Activated B cell treated with CpG ODN at 0.5 μM for 24 hours (primary cell): ENCODE results near the gene TRHDE. TPM values are rescaled to one million over a fixed set of nuclear protein-coding genes. Genes with fewer than 3 reads are reported as not detected.

Experiments
- ATAC-seq: fragments of 200-7000 bp; cut with Tn5 transposase; one replicate; pipeline ENCODE4 v1.10.0; 2021; ENCODE audit warnings: low read depth, mild to moderate bottlenecking, moderate library complexity
- CTCF ChIA-PET: fragments of 350-600 bp; sonication (Branson Sonifier 250); formaldehyde crosslinking; loops from one replicate; lab custom pipeline; 2021; ENCODE audit warnings: antibody characterized with exemption; lab: Charles Lee
- POLR2A ChIA-PET: fragments of 350-600 bp; sonication (Branson Sonifier 250); formaldehyde crosslinking; loops from one replicate; lab custom pipeline; 2021; ENCODE audit warnings: antibody characterized with exemption; lab: Charles Lee
- DNase-seq: peaks from one replicate; pipeline ENCODE4 v3.0.0; 2022
- H3K27ac Mint-ChIP-seq: one replicate; pipeline ENCODE4 v1.8.0; 2020; ENCODE audit warnings: mixed read lengths
- H3K27me3 Mint-ChIP-seq: one replicate; pipeline ENCODE4 v1.8.0; 2021; ENCODE audit warnings: mixed read lengths
- H3K36me3 Mint-ChIP-seq: one replicate; pipeline ENCODE4 v1.8.0; 2021; ENCODE audit warnings: low read depth, mixed read lengths
- H3K4me1 Mint-ChIP-seq: one replicate; pipeline ENCODE4 v1.8.0; 2021; ENCODE audit warnings: mixed read lengths
- H3K4me3 Mint-ChIP-seq: one replicate; pipeline ENCODE4 v1.8.0; 2020; ENCODE audit warnings: mild to moderate bottlenecking, mixed read lengths
- H3K9me3 Mint-ChIP-seq: one replicate; pipeline ENCODE4 v1.8.0; 2020; ENCODE audit warnings: mixed read lengths
- CTCF ChIP-seq: fragments of 200-600 bp; IDR thresholded peaks from one replicate; pipeline ENCODE4 v1.8.0; 2022; ENCODE audit warnings: antibody characterized with exemption, mild to moderate bottlenecking
- intact Hi-C: fragments of 100-400 bp; cut with micrococcal nuclease; formaldehyde crosslinking; loops from one replicate; pipeline ENCODE4 v1.15.1; 2024
- total RNA-seq: library from RNA; stranded (reverse); gene quantifications from 2 replicates; pipeline ENCODE4 v1.2.3, GENCODE V29; 2022

Gene TRHDE
- total RNA-seq, 1 donor from 2014 or later: not detected

GRCh38 chr12:72297666-72298065 is 25.5 kb downstream of the TRHDE start:
- H3K9me3 Mint-ChIP-seq: no peaks in the 10 kb centered on the region
- H3K27me3 Mint-ChIP-seq: no peaks in the 10 kb centered on the region
- intact Hi-C loops: no loop called here
- POLR2A ChIA-PET: no interaction called here
- no peak overlapping the region for H3K27ac Mint-ChIP-seq
- CTCF ChIA-PET: no interaction called here
- no peak for TF ChIP-seq CTCF
- no peaks in the 10 kb centered on the region for H3K36me3 Mint-ChIP-seq
- H3K4me1 Mint-ChIP-seq: no peaks in the 10 kb centered on the region
- H3K4me3 Mint-ChIP-seq: no peak overlapping the region
- DNase-seq: no peak
- ATAC-seq: no peak

DNA sequence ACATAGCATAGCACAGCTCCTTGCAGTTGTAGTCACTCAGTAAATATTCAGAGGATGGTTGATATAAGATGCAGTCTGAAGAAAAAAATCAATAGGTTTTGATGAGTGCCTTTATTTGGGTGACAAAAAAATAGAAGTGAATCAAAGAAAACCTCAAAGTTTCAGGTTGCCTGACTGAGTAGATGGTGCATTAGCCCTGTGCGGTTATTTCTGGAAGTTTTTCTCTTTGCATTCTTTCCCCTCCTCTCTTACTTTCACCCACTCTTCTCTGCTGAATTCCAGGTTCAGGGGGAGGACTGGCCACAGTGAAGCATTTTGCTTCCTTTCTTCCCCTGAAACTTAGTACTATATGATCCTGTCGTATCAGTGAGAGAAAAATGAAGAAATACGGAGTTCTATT is 28.6 kb downstream of the TRHDE start:
- H3K27ac Mint-ChIP-seq: no peak overlapping the region
- H3K36me3 Mint-ChIP-seq: no peaks in the 10 kb centered on the region
- TF ChIP-seq CTCF: no peak
- no peaks in the 10 kb centered on the region for H3K9me3 Mint-ChIP-seq
- no peaks in the 10 kb centered on the region for H3K4me1 Mint-ChIP-seq
- ChIA-PET POLR2A (no interaction called here), CTCF (no interaction called here)
- intact Hi-C loops: no loop called here
- ATAC-seq: no peak
- no peaks in the 10 kb centered on the region for H3K27me3 Mint-ChIP-seq
- no peak overlapping the region for H3K4me3 Mint-ChIP-seq
- DNase-seq: no peak

DNA sequence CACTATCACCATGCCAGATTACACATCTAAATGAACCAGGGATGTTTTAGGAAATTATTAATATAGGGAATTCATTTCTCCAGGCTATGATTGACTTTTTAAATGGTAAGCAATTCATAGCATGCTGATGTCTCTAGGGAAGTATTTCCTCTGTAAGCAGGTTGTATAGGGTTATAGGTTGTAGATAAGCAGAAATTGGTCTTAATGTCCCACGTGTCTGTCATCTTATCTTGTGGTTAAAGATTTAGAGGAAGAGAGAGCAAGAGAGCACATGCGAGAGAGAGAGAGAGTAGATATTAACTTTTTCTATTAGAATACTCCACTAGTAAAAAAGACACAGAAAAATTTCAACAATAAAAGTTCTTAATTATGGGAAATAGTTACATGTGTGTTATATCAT is 32.6 kb downstream of the TRHDE start:
- DNase-seq: no peak
- no peak overlapping the region for H3K27ac Mint-ChIP-seq
- H3K9me3 Mint-ChIP-seq: no peaks in the 10 kb centered on the region
- no peak overlapping the region for H3K4me3 Mint-ChIP-seq
- POLR2A ChIA-PET: no interaction called here
- H3K27me3 Mint-ChIP-seq: no peaks in the 10 kb centered on the region
- intact Hi-C loops: no loop called here
- CTCF ChIA-PET: no interaction called here
- ATAC-seq: no peak
- no peaks in the 10 kb centered on the region for H3K36me3 Mint-ChIP-seq
- H3K4me1 Mint-ChIP-seq: no peaks in the 10 kb centered on the region
- no peak for TF ChIP-seq CTCF

- Mint-ChIP-seq H3K27me3 (no peaks in the 10 kb centered on the region), H3K4me3 (no peak overlapping the region), H3K9me3 (no peaks in the 10 kb centered on the region), H3K4me1 (no peaks in the 10 kb centered on the region), H3K27ac (no peak overlapping the region), H3K36me3 (no peaks in the 10 kb centered on the region)
- ChIA-PET POLR2A (no interaction called here), CTCF (no interaction called here)
- intact Hi-C loops: no loop called here
- ATAC-seq (no peak), DNase-seq (no peak)
- TF ChIP-seq CTCF: no peak
Observed at GRCh38 chr12:72307229-72307628, 35.1 kb downstream of the TRHDE start.

- Mint-ChIP-seq H3K4me3 (no peak overlapping the region), H3K9me3 (no peaks in the 10 kb centered on the region), H3K27me3 (no peaks in the 10 kb centered on the region), H3K36me3 (no peaks in the 10 kb centered on the region), H3K27ac (no peak overlapping the region), H3K4me1 (no peaks in the 10 kb centered on the region)
- DNase-seq: no peak
- intact Hi-C loops: no loop called here
- ChIA-PET POLR2A (no interaction called here), CTCF (no interaction called here)
- no peak for TF ChIP-seq CTCF
- no peak for ATAC-seq
Observed at GRCh38 chr12:72311946-72312345, 39.8 kb downstream of the TRHDE start.
